CD4-positive, alpha-beta T cell treated with Interferon gamma for 1 hour (primary cell): ENCODE results near the gene CBY1.

ENCODE experiments used
- DNase-seq: peaks from one replicate; pipeline ENCODE4 v3.0.0-alpha.2; 2020

Gene CBY1

DNA sequence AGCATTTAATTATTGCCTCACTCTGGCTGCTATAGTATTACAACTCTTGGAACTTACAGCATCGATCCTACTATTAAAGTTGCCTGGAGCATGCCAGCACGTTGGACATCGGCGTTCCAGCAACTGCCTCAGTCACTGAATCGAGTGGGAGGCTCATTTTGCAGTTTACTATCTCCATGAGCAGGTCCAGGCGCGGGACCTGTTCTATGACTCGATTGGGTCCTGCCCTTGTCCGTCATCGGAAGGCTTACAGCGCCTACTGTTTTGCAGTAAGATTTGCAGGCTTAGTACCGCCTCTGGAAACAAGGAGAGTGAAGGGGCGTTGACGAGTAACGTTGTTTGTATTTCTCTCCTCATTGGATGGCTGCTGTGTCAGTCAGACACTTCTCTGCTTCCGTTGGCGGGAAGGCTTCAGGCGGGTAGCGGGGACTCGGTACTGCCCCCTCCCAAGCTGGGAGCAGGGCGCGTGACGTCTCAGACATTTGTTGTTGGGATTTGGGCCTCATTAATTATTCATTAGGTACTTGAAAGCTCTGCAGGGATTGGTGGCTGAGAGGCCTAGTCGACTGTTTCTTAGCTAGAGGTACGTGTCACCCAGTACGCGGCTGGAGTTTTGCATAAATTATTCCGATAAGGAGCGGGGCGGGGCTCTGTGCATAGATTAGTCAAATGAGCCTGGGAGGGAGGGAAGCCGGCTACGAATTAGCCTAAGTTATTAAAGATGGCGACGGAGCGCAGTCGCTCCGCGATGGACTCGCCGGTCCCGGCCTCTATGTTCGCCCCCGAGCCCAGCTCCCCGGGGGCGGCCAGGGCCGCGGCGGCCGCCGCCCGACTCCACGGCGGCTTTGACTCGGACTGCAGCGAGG lies 49.0 kb downstream of the CBY1 start, which contains the start of gene GTPBP1:
Gene GTPBP1 (plus strand): TSS at position 710 of the 866 bp plus-strand sequence. CDS start 12 bp downstream, at position 722.
- peak; percentile 100 for DNase-seq

DNA sequence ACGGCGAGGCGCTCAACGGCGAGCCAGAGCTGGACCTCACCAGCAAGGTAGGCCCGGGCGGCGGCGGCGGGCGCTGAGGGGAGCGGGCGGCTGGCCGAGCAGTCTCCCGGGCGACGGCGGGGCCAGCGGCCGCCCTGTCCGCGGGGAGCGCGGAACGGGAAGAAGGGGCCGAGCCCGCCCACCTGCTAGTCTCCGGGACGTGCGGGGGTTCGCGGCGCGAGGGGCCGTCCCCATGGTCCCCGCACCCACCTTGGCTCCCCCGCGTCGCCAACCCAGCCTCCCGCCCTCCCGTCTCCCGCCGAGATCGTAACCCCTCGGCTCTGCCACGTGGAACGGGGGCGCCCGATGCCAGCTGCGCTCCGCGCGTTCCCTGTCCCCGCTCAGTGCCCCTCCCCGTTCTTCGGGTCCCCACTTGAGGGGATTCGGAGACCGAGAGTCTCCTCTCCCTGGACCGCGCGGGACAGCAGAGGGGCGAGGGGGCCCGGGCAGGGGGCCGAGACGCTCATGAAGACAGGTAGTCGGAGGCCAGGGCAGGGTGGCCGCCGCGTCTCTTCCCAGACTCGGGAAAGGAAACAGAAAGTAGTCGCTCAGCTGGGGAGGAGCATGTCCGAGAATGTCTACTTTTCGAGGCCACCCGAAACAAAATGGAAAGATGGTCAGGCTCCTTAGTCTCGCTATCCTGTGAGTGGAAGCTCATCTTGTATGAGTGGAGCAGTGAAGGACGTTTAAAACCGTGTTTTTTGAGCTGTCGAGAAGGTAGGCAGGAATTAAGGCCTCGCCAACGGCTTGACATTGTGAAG lies 49.9 kb downstream of the CBY1 start:
- peak; percentile 30 for DNase-seq

DNA sequence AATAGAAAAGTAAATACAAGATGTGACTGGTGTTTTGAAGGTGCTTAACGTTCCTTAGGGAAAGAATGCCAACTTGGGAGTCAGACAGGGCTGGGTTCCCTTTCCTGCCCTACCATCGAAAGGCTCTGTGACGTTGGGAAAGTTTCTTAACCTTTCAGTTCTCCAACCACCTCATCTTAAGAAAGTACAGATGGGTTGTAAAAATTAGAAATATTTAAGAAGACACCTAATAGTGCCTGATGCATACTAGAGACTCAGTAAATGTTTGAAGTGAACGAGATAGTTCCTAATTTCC lies 50.4 kb downstream of the CBY1 start:
- no peak for DNase-seq

- DNase-seq: no peak
Observed at GRCh38 chr22:38707346-38707745, 50.9 kb downstream of the CBY1 start.

DNA sequence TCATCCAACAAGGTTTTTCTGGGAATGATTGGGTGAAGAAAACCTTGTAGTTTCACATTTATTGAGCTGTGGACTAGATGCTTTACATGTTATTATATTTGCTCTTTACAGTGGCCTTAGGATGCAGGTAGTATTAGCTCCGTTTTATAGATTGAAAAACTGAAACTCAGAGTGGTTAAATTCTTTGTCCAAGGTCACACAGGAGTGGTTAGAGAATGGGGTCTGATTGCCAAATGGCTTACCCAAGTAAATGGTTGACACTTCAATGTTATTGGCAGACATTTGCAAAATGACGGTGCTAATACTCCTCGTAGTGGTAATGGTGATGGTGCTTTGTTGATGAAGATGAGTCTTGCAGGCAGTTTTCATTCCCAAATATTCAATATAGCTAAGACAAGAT lies 51.5 kb downstream of the CBY1 start:
- DNase-seq: no peak

DNA sequence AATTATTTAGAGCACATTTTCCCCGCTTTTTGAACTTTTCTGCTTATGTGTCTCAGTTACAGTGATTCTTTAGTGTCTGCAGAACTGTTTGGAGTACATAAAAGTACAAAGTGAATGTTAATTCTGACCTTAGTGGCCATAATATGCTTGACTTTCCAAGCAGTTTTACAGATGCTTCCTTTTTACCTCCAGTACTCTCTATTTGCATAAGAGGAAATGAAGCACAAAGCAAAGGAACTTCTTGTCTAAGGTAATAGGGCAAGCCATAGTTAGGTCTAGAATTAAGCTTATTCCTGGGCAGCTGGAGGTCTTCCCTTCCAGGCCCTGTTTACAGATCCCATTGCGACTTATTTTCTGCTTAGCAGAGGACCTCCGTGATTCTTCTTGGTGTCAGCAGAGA lies 52.9 kb downstream of the CBY1 start:
- DNase-seq: no peak

- no peak for DNase-seq
Observed at GRCh38 chr22:38710351-38710750, 53.9 kb downstream of the CBY1 start.

DNA sequence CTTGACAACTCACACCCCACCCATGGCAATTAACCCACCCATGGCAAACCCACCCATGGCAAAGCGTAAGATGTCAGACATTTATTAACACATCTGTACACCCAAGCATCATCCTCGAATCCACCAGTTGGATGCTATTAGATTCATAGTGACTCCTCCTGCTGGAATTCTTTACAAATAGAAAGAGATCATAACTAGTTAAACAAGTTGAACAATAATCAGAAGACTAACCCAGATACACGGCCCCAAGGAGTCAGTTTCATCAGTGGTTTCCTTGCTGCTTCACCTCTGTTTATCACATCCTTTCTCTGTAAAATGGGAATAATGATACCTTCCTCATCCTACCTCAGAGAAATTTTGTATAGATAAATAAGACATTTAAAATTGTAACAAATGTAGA lies 54.4 kb downstream of the CBY1 start:
- no peak for DNase-seq

GRCh38 chr22:38712486-38713207 lies 56.2 kb downstream of the CBY1 start:
- no peak for DNase-seq

DNA sequence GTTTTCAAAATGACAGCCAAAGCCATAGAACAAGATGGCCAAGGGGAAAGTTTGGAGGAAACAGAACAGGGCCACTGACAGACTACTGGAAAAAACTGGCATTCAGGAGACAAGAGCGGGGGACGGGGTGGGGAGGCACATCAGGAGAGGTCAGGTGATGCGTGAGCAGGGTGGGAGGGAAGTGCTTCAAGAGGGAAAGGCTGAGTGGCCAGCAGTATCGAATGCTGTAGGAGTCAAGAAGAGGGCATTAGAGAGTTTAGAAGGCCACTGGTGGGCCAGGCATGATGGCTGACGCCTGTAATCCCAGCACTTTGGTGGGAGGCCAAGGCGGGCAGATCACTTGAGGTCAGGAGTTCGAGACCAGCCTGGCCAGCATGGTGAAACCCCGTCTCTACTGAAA lies 57.5 kb downstream of the CBY1 start:
- no peak for DNase-seq

GRCh38 chr22:38715176-38715764 lies 58.8 kb downstream of the CBY1 start:
- DNase-seq: no peak

GRCh38 chr22:38715852-38716251 lies 59.4 kb downstream of the CBY1 start:
- DNase-seq: no peak

- no peak for DNase-seq
Observed at GRCh38 chr22:38716271-38716670, 59.8 kb downstream of the CBY1 start.

GRCh38 chr22:38716826-38717225 lies 60.4 kb downstream of the CBY1 start:
- DNase-seq: no peak

DNA sequence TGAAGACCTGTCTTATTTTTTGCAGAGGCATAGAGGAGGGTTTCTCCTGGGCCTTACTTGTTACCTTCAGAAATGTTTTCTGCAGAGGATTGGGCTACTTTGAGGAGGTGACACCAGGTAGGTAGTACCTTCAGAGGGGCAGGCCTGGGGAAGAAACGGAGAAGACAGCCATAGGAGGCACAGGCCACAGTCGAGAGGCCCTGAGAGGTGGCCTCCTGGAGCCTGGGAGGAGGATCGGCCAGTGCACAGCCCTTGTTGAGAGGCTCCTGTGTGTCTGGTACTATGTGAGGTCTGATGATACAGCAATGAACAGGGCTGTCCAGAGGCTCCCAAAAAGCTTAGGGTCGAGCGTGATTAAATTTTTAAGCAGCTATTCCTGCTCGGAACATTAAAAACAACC lies 60.8 kb downstream of the CBY1 start:
- DNase-seq: no peak

GRCh38 chr22:38718414-38718813 lies 62.0 kb downstream of the CBY1 start:
- no peak for DNase-seq

DNA sequence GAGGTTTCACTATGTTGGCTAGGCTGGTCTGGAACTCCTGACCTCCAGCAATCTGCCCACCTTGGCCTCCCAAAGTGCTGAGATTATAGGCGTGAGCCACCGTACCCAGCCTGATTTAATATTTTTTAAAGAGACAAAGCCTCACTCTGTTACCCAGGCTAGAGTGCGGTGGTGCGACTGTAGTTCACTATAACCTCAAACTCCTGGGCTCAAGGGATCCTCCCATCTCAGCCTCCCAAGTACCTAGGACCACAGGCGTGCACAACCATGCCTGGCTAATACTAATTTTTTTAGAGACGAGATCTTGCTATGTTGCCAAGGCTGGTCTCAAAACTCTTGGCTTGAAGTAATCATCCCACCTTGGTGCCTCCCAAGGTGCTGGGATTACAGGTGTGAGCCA lies 62.8 kb downstream of the CBY1 start:
- DNase-seq: no peak

DNA sequence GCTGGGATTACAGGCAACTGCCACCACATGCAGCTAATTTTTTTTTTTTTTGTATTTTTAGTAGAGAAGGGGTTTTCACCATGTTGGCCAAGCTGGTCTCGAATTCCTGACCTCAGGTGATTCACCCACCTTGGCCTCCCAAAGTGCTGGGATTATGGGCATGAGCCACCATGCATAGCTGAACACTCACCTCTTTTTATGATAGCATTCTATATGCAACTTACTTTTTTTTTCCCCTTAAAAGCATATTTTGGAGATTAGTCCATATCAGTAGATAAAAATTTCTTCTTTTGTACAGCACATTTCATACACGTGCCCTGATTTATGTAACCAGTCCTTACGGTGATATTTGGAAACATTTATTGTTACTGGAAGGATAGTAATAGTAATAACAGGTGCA lies 63.9 kb downstream of the CBY1 start:
- no peak for DNase-seq

- DNase-seq: no peak
Observed at GRCh38 chr22:38721551-38721950, 65.1 kb downstream of the CBY1 start.
